H1 (cell line): ENCODE measurements around the gene HRCT1. TPM values are rescaled to one million over a fixed set of nuclear protein-coding genes. Genes with fewer than 3 reads are reported as not detected.
A peak's percentile ranks its signal among the peaks of the same experiment; 100 is the strongest.

Experiments used
- CTCF ChIA-PET: fragments of 300-600 bp; sonication (Branson Sonifier 250); formaldehyde crosslinking; loops from one replicate; lab custom pipeline; 2021; ENCODE audit not compliant: partially characterized antibody; lab: Charles Lee
- POLR2A ChIA-PET: fragments of 300-600 bp; sonication (Branson Sonifier 250); formaldehyde crosslinking; loops from one replicate; lab custom pipeline; 2021; ENCODE audit warnings: inconsistent platforms; ENCODE audit not compliant: partially characterized antibody; lab: Charles Lee
- DNase-seq, 2 experiments: peaks; one replicate each; pipeline versions ENCODE4 v3.0.0 to v3.0.0-alpha.2; 2010 to 2022; ENCODE audit warnings: low spot score in 2 of 2, low read depth in 1 of 2, mixed read lengths in 1 of 2
- FAIRE-seq: peaks from 2 replicates; lab custom pipeline; 2011; peaks lifted over from hg19 to GRCh38; lab: Jason Lieb, UNC
- H2AFZ ChIP-seq: 2 replicates; pipeline ENCODE4 v1.8.1; 2012; ENCODE audit warnings: low read length, inconsistent platforms
- H2AK5ac ChIP-seq: 2 replicates; pipeline ENCODE4 v1.6.1; 2013; ENCODE audit warnings: low read depth, low read length
- H2BK120ac ChIP-seq: replicated peaks from 2 replicates; pipeline ENCODE3; 2013; ENCODE audit warnings: low read depth, low read length, inconsistent platforms
- H2BK12ac ChIP-seq: 2 replicates; pipeline ENCODE4 v1.6.1; 2013; ENCODE audit warnings: low read depth, low read length
- H2BK15ac ChIP-seq: 2 replicates; pipeline ENCODE4 v1.6.1; 2013; ENCODE audit warnings: low read length
- H2BK20ac ChIP-seq: 2 replicates; pipeline ENCODE4 v1.6.1; 2013; ENCODE audit warnings: low read length
- H2BK5ac ChIP-seq: 2 replicates; pipeline ENCODE4 v1.6.1; 2013; ENCODE audit warnings: low read depth, low read length
- H3K14ac ChIP-seq: 2 replicates; pipeline ENCODE4 v1.6.1; 2013; ENCODE audit warnings: inconsistent platforms; ENCODE audit not compliant: insufficient read length
- H3K18ac ChIP-seq: 2 replicates; pipeline ENCODE4 v1.6.1; 2013; ENCODE audit warnings: low read length; ENCODE audit errors: extremely low read depth
- H3K23ac ChIP-seq: 2 replicates; pipeline ENCODE4 v1.6.1; 2013; ENCODE audit warnings: inconsistent platforms; ENCODE audit not compliant: insufficient read length
- H3K23me2 ChIP-seq: 2 replicates; pipeline ENCODE4 v1.6.1; 2013; ENCODE audit warnings: low read depth, low read length
- H3K27ac ChIP-seq: 2 replicates; pipeline ENCODE4 v1.6.1; 2011; ENCODE audit warnings: low read depth, low read length, inconsistent platforms
- H3K27me3 ChIP-seq, 4 experiments: replicated peaks in 1 of 4; 1 replicate in 1 of 4; 2 replicates in 3 of 4; pipeline versions ENCODE4 v1.6.1 to v1.8.1; 2011 to 2013; ENCODE audit warnings: low read length in 3 of 4, mild to moderate bottlenecking in 3 of 4, inconsistent platforms in 2 of 4, mixed read lengths in 2 of 4, moderate library complexity in 1 of 4; ENCODE audit not compliant: control insufficient read depth in 3 of 4, insufficient read depth in 3 of 4; ENCODE audit errors: extremely low read depth in 1 of 4
- H3K36me3 ChIP-seq, 4 experiments: 2 replicates each; pipeline versions ENCODE4 v1.6.1 to v1.8.1; 2011 to 2013; ENCODE audit warnings: mild to moderate bottlenecking in 4 of 4, low read length in 3 of 4, moderate library complexity in 2 of 4, control low read depth in 1 of 4, inconsistent platforms in 1 of 4; ENCODE audit not compliant: insufficient read depth in 4 of 4, control insufficient read depth in 2 of 4
- H3K4ac ChIP-seq: replicated peaks from 2 replicates; pipeline ENCODE3; 2013; ENCODE audit warnings: low read length, low read depth, mixed read lengths, inconsistent platforms; ENCODE audit not compliant: insufficient read length
- H3K4me1 ChIP-seq, 4 experiments: replicated peaks in 1 of 4; 1 replicate in 1 of 4; 2 replicates in 3 of 4; pipeline versions ENCODE4 v1.6.1 to v1.8.1; 2011 to 2013; ENCODE audit warnings: low read length in 3 of 4, inconsistent platforms in 2 of 4, mixed read lengths in 1 of 4; ENCODE audit not compliant: insufficient read depth in 4 of 4, control insufficient read depth in 3 of 4
- H3K4me2 ChIP-seq, 2 experiments: 2 replicates each; pipeline versions ENCODE4 v1.6.1 to v1.8.1; 2011 to 2013; ENCODE audit warnings: low read depth in 2 of 2, low read length in 2 of 2, control low read depth in 1 of 2, inconsistent platforms in 1 of 2, mild to moderate bottlenecking in 1 of 2; ENCODE audit not compliant: insufficient read depth in 1 of 2
- H3K4me3 ChIP-seq, 4 experiments: fragments of 200-600, 300-600 bp in 1 of 4; sonication (generic), shearing (Covaris generic), sonication (Bioruptor Twin) in 1 of 4; 2 replicates each; pipeline versions ENCODE4 v1.5.1 to v1.8.1; 2011 to 2016; ENCODE audit warnings: low read length in 4 of 4, low read depth in 3 of 4, control low read depth in 2 of 4, inconsistent platforms in 2 of 4, mild to moderate bottlenecking in 2 of 4, mixed read lengths in 1 of 4, moderate library complexity in 1 of 4; ENCODE audit not compliant: insufficient read depth in 2 of 4; ENCODE audit errors: extremely low read depth in 1 of 4
- H3K56ac ChIP-seq: replicated peaks from 2 replicates; pipeline ENCODE3; 2013; ENCODE audit warnings: low read depth, mild to moderate bottlenecking, mixed read lengths, low read length, inconsistent platforms; ENCODE audit not compliant: insufficient read length
- H3K79me1 ChIP-seq: 2 replicates; pipeline ENCODE4 v1.6.1; 2013; ENCODE audit warnings: low read depth, low read length, control low read depth
- H3K79me2 ChIP-seq, 2 experiments: 2 replicates each; pipeline versions ENCODE4 v1.6.1 to v1.8.1; 2012 to 2013; ENCODE audit warnings: low read length in 2 of 2, mild to moderate bottlenecking in 2 of 2, inconsistent platforms in 1 of 2; ENCODE audit not compliant: insufficient read depth in 2 of 2, control insufficient read depth in 1 of 2
- H3K9ac ChIP-seq, 4 experiments: replicated peaks in 1 of 4; 1 replicate in 1 of 4; 2 replicates in 3 of 4; pipeline versions ENCODE4 v1.6.1 to v1.8.1; 2011 to 2013; ENCODE audit warnings: low read depth in 3 of 4, low read length in 3 of 4, control low read depth in 2 of 4, mild to moderate bottlenecking in 2 of 4, moderate library complexity in 2 of 4, inconsistent platforms in 1 of 4; ENCODE audit errors: extremely low read depth in 1 of 4
- H3K9me3 ChIP-seq, 2 experiments: 2 replicates each; pipeline versions ENCODE4 v1.6.1 to v1.8.1; 2012 to 2013; ENCODE audit warnings: mild to moderate bottlenecking in 2 of 2, moderate library complexity in 2 of 2, control low read depth in 1 of 2, inconsistent platforms in 1 of 2, low read depth in 1 of 2, low read length in 1 of 2, mixed read lengths in 1 of 2; ENCODE audit not compliant: insufficient read depth in 2 of 2
- H4K20me1 ChIP-seq, 2 experiments: replicated peaks in 1 of 2; 2 replicates each; pipeline versions ENCODE3 to v1.8.1; 2011 to 2013; ENCODE audit warnings: inconsistent platforms in 2 of 2, low read length in 2 of 2, mild to moderate bottlenecking in 1 of 2; ENCODE audit not compliant: insufficient read depth in 2 of 2, control insufficient read depth in 1 of 2
- H4K5ac ChIP-seq: 2 replicates; pipeline ENCODE4 v1.6.1; 2013; ENCODE audit warnings: low read length, low read depth, mixed read lengths, inconsistent platforms; ENCODE audit not compliant: insufficient read length
- H4K8ac ChIP-seq: 2 replicates; pipeline ENCODE4 v1.8.0; 2013; ENCODE audit warnings: mild to moderate bottlenecking, moderate library complexity, low read length, inconsistent platforms; ENCODE audit not compliant: insufficient read depth; ENCODE audit errors: extremely low read depth
- H4K91ac ChIP-seq: replicated peaks from 2 replicates; pipeline ENCODE3; 2013; ENCODE audit warnings: low read length, mixed read lengths, inconsistent platforms; ENCODE audit not compliant: insufficient read length
- CEBPB ChIP-seq: IDR thresholded peaks from 2 replicates; pipeline ENCODE4 v1.6.1; 2012; ENCODE audit warnings: low read depth, low read length
- HDAC2 ChIP-seq, 2 experiments: fragments of 300-600 bp in 1 of 2; sonication (generic) in 1 of 2; IDR thresholded peaks; 2 replicates each; pipeline ENCODE4 v1.6.1; 2011 to 2012; ENCODE audit warnings: low read depth in 2 of 2, low read length in 2 of 2, mild to moderate bottlenecking in 2 of 2, moderate library complexity in 2 of 2, borderline replicate concordance in 1 of 2, inconsistent platforms in 1 of 2
- JUND ChIP-seq: IDR thresholded peaks from 2 replicates; pipeline ENCODE4 v1.6.1; 2011; ENCODE audit warnings: mild to moderate bottlenecking, improper control_type of control experiment, low read length
- KDM4A ChIP-seq: IDR thresholded peaks from one replicate; pipeline ENCODE4 v1.7.1; 2012; ENCODE audit warnings: low read depth, mild to moderate bottlenecking, moderate library complexity, low read length, inconsistent platforms; ENCODE audit not compliant: severe bottlenecking
- MAFK ChIP-seq: IDR thresholded peaks from 2 replicates; pipeline ENCODE4 v1.6.1; 2012; ENCODE audit warnings: low read depth, mild to moderate bottlenecking, improper control_type of control experiment, low read length
- NANOG ChIP-seq: IDR thresholded peaks from 2 replicates; pipeline ENCODE4 v1.6.1; 2011; ENCODE audit warnings: low read length, low read depth, mild to moderate bottlenecking, inconsistent platforms; ENCODE audit not compliant: insufficient read depth, poor library complexity, severe bottlenecking
- POLR2A ChIP-seq, 2 experiments: IDR thresholded peaks; 1 replicate in 1 of 2; 2 replicates in 1 of 2; pipeline ENCODE4 v1.6.1; 2011; ENCODE audit warnings: low read depth in 2 of 2, low read length in 2 of 2, mild to moderate bottlenecking in 2 of 2; ENCODE audit errors: control extremely low read depth in 1 of 2
- SIN3A ChIP-seq, 2 experiments: IDR thresholded peaks in 1 of 2; conservative IDR thresholded peaks in 1 of 2; 2 replicates each; pipeline ENCODE4 v1.6.1; 2011 to 2012; ENCODE audit warnings: low read length in 2 of 2, improper control_type of control experiment in 1 of 2, low read depth in 1 of 2, mild to moderate bottlenecking in 1 of 2
- TAF7 ChIP-seq: optimal IDR thresholded peaks from 2 replicates; pipeline ENCODE3; 2011; ENCODE audit warnings: low read depth, mild to moderate bottlenecking, inconsistent platforms, low read length, moderate library complexity, borderline replicate concordance
- polyA plus RNA-seq, 7 experiments: library from polyadenylated mRNA; depleted of rRNA in 3 of 7; stranded (reverse) in 5 of 7; unstranded in 2 of 7; fragments of >200 nt in 5 of 7; fragments of 200-250 nt in 2 of 7; gene quantifications; 1 replicate in 5 of 7; 2 replicates in 1 of 7; 4 replicates in 1 of 7; pipeline versions ENCODE4 v1.2.1 to v1.2.3, GENCODE V29; 2011 to 2013; ENCODE audit warnings: missing spikeins in 2 of 7, mixed read lengths in 2 of 7
- total RNA-seq: library from RNA; stranded (reverse); fragmentation: NEBNext Ultra II Directional; extraction: Animal tissue kit (Norgen Biotek cat#: 25700); gene quantifications from 2 replicates; pipeline ENCODE4 v1.2.1, GENCODE V29; 2021

Gene HRCT1
- total and polyA plus RNA-seq, 2 of the 8 experiments (the other 6 are each of a cell fraction or from before 2014, with no cell fraction given), result not detected

GRCh38 chr9:35930521-35930920 is 24.5 kb downstream of the HRCT1 start:
- Histone ChIP-seq H3K79me2 (no peaks in the 10 kb centered on the region), H4K5ac (no peak overlapping the region), H3K9ac (no peak overlapping the region), H4K91ac (no peak overlapping the region), H2AFZ (no peak overlapping the region), H3K23me2 (no peaks in the 10 kb centered on the region), H4K20me1 (no peaks in the 10 kb centered on the region), H3K27me3 (no peaks in the 10 kb centered on the region), H2AK5ac (no peak overlapping the region), H3K4me1 (no peaks in the 10 kb centered on the region), H2BK5ac (no peak overlapping the region), H4K8ac (no peak overlapping the region), H3K27ac (no peak overlapping the region), H3K14ac (no peak overlapping the region), H3K23ac (no peak overlapping the region), H2BK20ac (no peak overlapping the region), H3K9me3 (no peaks in the 10 kb centered on the region), H2BK120ac (no peak overlapping the region), H3K36me3 (no peaks in the 10 kb centered on the region), H3K4me3 (no peak overlapping the region), H3K18ac (no peak overlapping the region), H3K56ac (no peak overlapping the region), H3K4ac (no peak overlapping the region), H2BK12ac (no peak overlapping the region), H3K79me1 (no peaks in the 10 kb centered on the region), H2BK15ac (no peak overlapping the region), H3K4me2 (no peak overlapping the region)
- CTCF ChIA-PET, result interaction anchor here (0.8 to 1.0 kb wide), 2 partner anchors 20 to 105 kb away, joined by 3 to 4 read pairs; no protein-coding TSS in a partner anchor
- TF ChIP-seq KDM4A (no peak), POLR2A (IDR thresholded peaks at IDR 0.05; ENCODE audit: control extremely low read depth in 1 of 2, low read depth in 2 of 2, low read length in 2 of 2) (no peak), HDAC2 (IDR thresholded peaks at IDR 0.05; ENCODE audit: borderline replicate concordance in 1 of 2, low read depth in 2 of 2, low read length in 2 of 2) (no peak), TAF7 (no peak), MAFK (no peak), JUND (no peak), CEBPB (peak; percentile 6; the same call in 1 of the 2 replicates), SIN3A (conservative IDR thresholded peaks at IDR 0.05 in 1 of 2, IDR thresholded peaks at IDR 0.05 in 1 of 2; ENCODE audit: low read depth in 1 of 2, low read length in 2 of 2) (no peak), NANOG (no peak)
- DNase-seq, result no peak
- POLR2A ChIA-PET, result interaction anchor here (1.4 kb wide), 1 partner anchor 15 kb away, joined by 5 read pairs; no protein-coding TSS in a partner anchor
- no peak for FAIRE-seq
